ENCODE results near the gene TLCD5. TPM values are rescaled to one million over a fixed set of nuclear protein-coding genes. Genes with fewer than 3 reads are reported as not detected.

Gene TLCD5
- total RNA-seq, 4 donors from 2014 or later = 1.3 to 9.4 (median 1.5) TPM; not detected in 1

DNA sequence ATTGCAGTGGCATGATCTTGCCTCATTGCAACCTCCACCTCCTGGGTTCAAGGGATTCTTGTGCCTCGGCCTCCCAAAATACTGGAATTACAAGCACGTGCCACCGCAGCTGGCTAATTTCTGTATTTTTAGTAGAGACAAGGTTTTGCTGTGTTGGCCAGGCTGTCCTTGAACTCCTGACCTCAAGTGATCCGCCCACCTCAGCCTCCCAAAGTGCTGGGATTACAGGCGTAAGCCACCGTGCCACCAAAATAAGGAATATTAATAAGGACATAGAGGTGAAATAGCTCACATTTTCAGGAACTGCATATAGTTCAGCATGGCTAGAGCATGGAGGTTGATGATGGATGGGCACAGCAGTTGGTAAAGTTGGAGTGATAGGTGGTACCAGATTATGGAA lies 32.5 kb downstream of the TLCD5 start:
- DNase-seq = no peak
- in situ Hi-C loops (cut with MboI; ENCODE audit: low pct_ligation_motif_present in 1 of 4, low pct_unique_long_range_greater_than_20kb in 1 of 4, low sequenced_read_pairs in 3 of 4) (no loop called here), intact Hi-C loops (cut with DNase I; ENCODE audit: low total_unique reads) (no loop called here)
- H3K4me1 ChIP-seq = peaks cover 0 to 27% (median under 1%) of the 10 kb centered on the region in 4 donors
- no peaks in the 10 kb centered on the region for H3K36me3 ChIP-seq
- WGBS, 2 donors (ENCODE audit: low coverage in 1 of 2) = 94 to 100% methylated on average over 6 of the region's 6 CpGs
- no peak overlapping the region for H3K27ac ChIP-seq
- no peaks in the 10 kb centered on the region for H3K27me3 ChIP-seq
- H3K4me3 ChIP-seq = no peak overlapping the region
- no peaks in the 10 kb centered on the region for H3K9me3 ChIP-seq
- TF ChIP-seq POLR2A (IDR thresholded peaks at IDR 0.05) = no peak
- no peak for TF ChIP-seq EP300 (IDR thresholded peaks at IDR 0.05; ENCODE audit: low read depth)
- no peak for TF ChIP-seq POLR2AphosphoS5 (IDR thresholded peaks at IDR 0.05)
- TF ChIP-seq CTCF (IDR thresholded peaks at IDR 0.05) = no peak

DNA sequence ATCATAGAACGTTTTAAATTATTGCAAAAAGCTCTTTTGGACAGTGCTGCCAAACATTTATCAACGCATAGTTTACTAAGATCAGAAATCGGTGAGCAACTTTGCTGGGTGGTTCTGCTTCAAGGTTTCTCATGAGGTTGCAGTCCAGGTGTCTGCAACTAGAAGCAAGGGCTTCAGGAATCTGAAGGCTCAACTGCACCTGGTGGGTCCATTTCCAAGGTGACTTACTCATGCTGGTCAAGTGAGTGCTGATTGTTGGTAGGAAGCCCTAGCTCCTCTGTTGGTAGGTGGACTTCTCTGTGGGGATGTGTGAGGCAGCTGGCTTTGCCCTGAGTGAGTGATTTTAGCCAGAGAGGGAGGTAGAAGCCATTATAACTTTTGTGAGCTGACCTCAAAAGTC lies 33.6 kb downstream of the TLCD5 start:
- in situ Hi-C loops (cut with MboI; ENCODE audit: low pct_ligation_motif_present in 1 of 4, low pct_unique_long_range_greater_than_20kb in 1 of 4, low sequenced_read_pairs in 3 of 4) = no loop called here
- TF ChIP-seq EP300 (IDR thresholded peaks at IDR 0.05; ENCODE audit: low read depth) (no peak), CTCF (IDR thresholded peaks at IDR 0.05) (no peak), POLR2A (IDR thresholded peaks at IDR 0.05) (no peak), POLR2AphosphoS5 (IDR thresholded peaks at IDR 0.05) (no peak)
- no peaks in the 10 kb centered on the region for H3K9me3 ChIP-seq

DNA sequence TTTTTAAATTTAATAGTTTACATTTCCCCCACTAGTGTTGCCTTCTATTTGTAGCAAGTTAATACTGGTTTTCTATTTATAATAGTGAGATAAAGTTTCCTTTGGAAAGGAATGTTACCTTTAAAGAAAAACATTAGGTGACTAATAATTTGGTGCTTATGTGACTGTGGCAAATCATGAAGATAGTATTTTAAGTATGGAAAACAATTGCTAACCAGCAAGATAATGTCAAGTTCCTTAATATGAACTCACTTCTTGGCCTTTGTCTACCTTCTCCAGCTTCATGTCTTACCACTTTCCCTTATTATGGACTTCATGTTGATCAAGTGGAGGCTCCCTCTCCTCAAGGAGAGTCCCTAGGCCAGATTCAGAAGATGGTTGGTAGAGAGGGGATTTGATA lies 38.3 kb downstream of the TLCD5 start:
- no peaks in the 10 kb centered on the region for H3K9me3 ChIP-seq
- no peak for TF ChIP-seq CTCF (IDR thresholded peaks at IDR 0.05)
- TF ChIP-seq POLR2AphosphoS5 (IDR thresholded peaks at IDR 0.05) = no peak
- TF ChIP-seq EP300 (IDR thresholded peaks at IDR 0.05; ENCODE audit: low read depth) = no peak
- no peak for TF ChIP-seq POLR2A (IDR thresholded peaks at IDR 0.05)
- peaks cover 0 to 8% (median 0%) of the 10 kb centered on the region in 4 donors for H3K4me1 ChIP-seq
- no peak overlapping the region for H3K27ac ChIP-seq
- H3K27me3 ChIP-seq = no peaks in the 10 kb centered on the region
- intact Hi-C loops (cut with DNase I; ENCODE audit: low total_unique reads) (no loop called here), in situ Hi-C loops (cut with MboI; ENCODE audit: low pct_ligation_motif_present in 1 of 4, low pct_unique_long_range_greater_than_20kb in 1 of 4, low sequenced_read_pairs in 3 of 4) (no loop called here)
- no peak overlapping the region for H3K4me3 ChIP-seq
- H3K36me3 ChIP-seq = no peaks in the 10 kb centered on the region
- no peak for DNase-seq

More for the DNA sequence above, 33.6 kb downstream of the TLCD5 start:
- H3K4me3 ChIP-seq = no peak overlapping the region
- intact Hi-C loops (cut with DNase I; ENCODE audit: low total_unique reads) = no loop called here
- H3K4me1 ChIP-seq = peaks cover 0 to 21% (median 0%) of the 10 kb centered on the region in 4 donors
- no peak overlapping the region for H3K27ac ChIP-seq
- H3K27me3 ChIP-seq = no peaks in the 10 kb centered on the region
- H3K36me3 ChIP-seq = no peaks in the 10 kb centered on the region
- 79 to 93% methylated on average over 3 of the region's 3 CpGs for WGBS, 2 donors (ENCODE audit: low coverage in 1 of 2)
- DNase-seq = no peak

DNA sequence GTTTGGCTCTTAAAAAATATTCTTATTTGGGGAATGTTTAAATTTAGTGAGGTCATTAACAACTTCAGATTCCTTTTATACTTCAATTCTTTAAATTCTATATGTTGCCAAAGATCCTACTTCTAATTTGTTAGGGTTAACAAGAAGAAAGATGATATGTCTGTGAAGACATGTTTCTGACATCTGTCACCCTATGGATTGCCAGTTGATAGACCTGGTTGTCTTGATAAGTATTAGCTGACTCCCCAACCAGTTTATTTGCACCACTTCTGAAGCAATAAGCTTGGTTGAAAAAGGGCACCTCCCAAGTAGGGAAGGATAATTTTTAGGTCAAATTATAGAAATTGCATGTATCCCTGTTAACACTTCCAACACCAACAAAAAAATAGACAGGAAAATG lies 40.4 kb downstream of the TLCD5 start:
- DNase-seq = no peak
- peaks cover 0 to 14% (median 4%) of the 10 kb centered on the region in 4 donors for H3K4me1 ChIP-seq
- in situ Hi-C loops (cut with MboI; ENCODE audit: low pct_ligation_motif_present in 1 of 4, low pct_unique_long_range_greater_than_20kb in 1 of 4, low sequenced_read_pairs in 3 of 4) = no loop called here
- H3K4me3 ChIP-seq = no peak overlapping the region
- intact Hi-C loops (cut with DNase I; ENCODE audit: low total_unique reads) = no loop called here
- no peak overlapping the region for H3K27ac ChIP-seq
- no peaks in the 10 kb centered on the region for H3K27me3 ChIP-seq
- no peaks in the 10 kb centered on the region for H3K36me3 ChIP-seq
- no peaks in the 10 kb centered on the region for H3K9me3 ChIP-seq
- no peak for TF ChIP-seq EP300 (IDR thresholded peaks at IDR 0.05; ENCODE audit: low read depth)
- TF ChIP-seq POLR2AphosphoS5 (IDR thresholded peaks at IDR 0.05) = no peak
- no peak for TF ChIP-seq CTCF (IDR thresholded peaks at IDR 0.05)
- TF ChIP-seq POLR2A (IDR thresholded peaks at IDR 0.05) = no peak
